ENCODE results near the gene KRTAP4-4. TPM values are rescaled to one million over a fixed set of nuclear protein-coding genes. Genes with fewer than 3 reads are reported as not detected.

KRTAP4-4 gene
- total RNA-seq, result not detected in 2 replicates

DNA sequence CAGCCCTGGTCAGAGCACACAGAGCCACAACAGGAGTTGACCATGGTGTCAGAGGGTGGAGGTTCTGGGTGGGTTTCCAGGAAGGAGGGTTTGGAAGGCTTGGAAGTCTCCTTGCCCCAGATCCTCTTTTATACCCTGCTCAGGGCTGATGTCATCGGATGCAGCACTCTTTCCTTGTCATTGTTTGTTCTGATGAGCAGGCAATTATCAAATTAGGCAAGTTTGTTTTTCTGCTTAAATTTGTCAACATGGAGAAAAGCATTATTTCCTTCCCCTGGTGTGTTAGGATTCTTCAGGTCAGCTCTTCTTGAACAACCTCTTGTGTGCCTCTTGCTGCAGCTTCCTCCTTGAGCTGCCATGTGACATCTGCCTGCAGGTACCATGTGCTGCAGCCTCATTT lies at the start of gene KRTAP4-4:
Gene KRTAP4-4 (minus strand): TSS at position 101 of the 400 bp plus-strand sequence. CDS start 57 bp downstream, at position 44.

DNA sequence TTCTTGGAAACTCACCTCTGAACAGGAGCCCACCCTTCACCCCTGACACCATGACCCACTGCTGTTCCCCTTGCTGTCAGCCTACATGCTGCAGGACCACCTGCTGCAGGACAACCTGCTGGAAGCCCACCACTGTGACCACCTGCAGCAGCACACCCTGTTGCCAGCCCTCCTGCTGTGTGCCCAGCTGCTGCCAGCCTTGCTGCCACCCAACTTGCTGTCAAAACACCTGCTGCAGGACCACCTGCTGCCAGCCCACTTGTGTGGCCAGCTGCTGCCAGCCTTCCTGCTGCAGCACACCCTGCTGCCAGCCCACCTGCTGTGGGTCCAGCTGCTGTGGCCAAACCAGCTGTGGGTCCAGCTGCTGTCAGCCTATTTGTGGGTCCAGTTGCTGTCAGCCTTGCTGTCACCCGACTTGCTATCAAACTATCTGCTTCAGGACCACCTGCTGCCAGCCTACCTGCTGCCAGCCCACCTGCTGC lies 29.3 kb upstream of the KRTAP4-4 start, which contains the start of gene KRTAP9-1:
Gene KRTAP9-1 (plus strand): TSS at position 51 of the 482 bp plus-strand sequence. CDS start 0 bp downstream, at position 51.

DNA sequence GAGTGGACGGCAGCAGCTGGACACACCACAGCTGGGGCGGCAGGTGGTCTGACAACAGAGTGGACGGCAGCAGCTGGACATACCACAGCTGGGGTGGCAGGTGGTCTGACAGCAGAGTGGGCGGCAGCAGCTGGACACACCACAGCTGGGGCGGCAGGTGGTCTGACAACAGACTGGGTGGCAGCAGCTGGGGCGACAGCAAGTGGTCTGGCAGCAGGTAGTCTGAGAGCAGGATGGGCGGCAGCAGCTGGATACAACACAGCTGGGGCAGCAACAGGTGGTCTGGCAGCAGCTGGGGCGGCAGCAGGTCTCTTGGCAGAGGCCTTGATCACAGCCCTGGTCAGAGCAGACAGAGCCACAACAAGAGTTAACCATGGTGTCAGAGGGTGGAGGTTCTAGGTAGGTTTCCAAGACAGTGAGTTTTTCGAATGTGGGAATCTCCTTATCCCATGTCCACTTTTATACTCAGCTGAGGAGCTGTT lies 24.0 kb upstream of the KRTAP4-4 start, which contains the start of gene KRTAP4-1:
Gene KRTAP4-1 (minus strand): TSS at position 432 of the 482 bp plus-strand sequence. CDS start 57 bp downstream, at position 375.

DNA sequence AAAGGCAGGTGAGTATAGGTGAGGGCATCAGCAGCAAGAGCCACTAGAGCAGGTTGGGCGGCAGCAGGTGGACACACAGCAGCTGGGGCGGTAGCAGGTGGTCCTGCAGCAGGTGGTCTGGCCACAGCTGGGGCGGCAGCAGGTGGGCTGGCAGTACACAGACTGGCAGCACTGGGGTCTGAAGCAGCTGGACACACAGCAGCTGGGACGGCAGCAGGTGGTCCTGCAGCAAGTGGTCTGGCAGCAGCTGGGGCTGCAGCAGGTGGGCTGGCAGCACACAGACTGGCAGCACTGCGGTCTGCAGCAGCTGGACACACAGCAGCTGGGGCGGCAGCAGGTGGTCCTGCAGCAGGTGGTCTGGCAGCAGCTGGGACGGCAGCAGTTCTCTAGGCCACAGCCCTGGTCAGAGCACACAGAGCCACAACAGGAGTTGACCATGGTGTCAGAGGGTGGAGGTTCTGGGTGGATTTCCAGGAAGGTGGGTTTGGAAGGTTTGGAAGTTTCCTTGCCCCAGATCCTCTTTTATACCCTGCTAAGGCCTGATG lies 17.3 kb upstream of the KRTAP4-4 start, which contains the start of gene KRTAP4-2:
Gene KRTAP4-2 (minus strand): TSS at position 495 of the 545 bp plus-strand sequence. CDS start 57 bp downstream, at position 438.

DNA sequence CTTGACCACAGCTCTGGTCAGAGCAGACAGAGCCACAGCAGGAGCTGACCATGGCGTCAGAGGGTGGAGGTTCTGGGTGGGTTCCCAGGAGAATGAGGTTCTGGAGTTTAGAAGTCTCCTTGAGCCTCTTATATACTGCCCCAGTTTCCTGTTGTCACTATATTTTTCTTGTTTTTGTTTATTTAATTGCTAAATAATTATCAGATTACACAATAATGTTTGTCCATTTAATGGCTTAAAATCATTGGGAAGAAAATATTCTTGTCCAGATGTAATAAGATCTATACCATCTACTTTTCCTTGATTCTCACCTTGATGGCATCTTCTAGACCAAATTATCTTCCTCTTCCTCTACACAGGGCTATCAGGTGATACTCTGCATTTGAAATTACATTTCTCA lies 7.6 kb upstream of the KRTAP4-4 start, which contains the start of gene KRTAP4-3:
Gene KRTAP4-3 (minus strand): TSS at position 101 of the 400 bp plus-strand sequence. CDS start 49 bp downstream, at position 52.

DNA sequence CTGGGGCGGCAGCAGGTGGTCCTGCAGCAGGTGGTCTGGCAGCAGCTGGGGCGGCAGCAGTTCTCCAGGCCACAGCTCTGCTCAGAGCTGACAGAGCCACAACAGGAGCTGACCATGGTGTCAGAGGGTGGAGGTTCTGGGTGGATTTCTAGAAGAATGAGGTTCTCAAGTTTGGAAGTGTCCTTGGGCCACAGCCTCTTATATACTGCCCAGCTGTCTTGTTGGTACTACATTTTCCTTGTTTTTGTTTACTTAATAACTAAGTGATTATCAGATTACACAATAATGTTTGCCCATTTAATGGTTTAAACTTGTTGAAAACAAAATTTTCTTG lies 10.9 kb downstream of the KRTAP4-4 start, which contains the start of gene KRTAP4-5:
Gene KRTAP4-5 (minus strand): TSS at position 174 of the 334 bp plus-strand sequence. CDS start 58 bp downstream, at position 116.

DNA sequence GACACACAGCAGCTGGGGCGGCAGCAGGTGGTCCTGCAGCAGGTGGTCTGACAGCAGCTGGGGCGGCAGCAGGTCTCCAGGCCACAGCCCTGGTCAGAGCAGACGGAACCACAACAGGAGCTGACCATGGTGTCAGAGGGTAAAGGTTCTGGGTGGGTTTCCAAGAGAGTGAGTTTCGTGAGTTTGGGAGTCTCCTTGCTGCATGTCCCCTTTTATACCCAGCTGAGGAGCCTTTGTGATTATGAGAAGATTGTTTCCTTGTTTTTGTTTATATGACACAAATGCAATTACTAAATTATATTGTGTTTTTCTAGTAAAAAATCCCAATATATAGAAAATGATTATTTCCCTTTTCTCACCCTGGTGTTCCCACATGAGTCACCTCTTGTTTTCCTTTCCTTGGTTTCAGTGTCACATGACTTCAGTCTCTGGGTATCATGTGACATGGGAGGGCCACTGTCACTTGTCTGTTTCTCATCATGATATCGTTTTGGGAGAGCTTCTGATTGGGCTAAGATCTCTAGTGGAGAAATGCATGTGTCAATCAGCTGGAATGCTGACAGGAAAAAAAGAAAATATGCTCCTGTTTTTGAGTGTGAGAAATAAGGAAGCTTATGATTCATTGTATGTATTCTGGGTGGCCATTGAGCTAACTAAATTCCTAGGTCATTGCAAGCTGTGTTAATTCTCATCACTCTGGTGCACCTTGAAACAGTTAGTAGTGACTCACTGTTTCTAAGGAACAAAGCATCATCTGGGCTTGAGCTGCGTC lies 20.0 kb downstream of the KRTAP4-4 start, which contains the start of gene KRTAP4-6:
Gene KRTAP4-6 (minus strand): TSS at position 185 of the 772 bp plus-strand sequence. CDS start 57 bp downstream, at position 128.

DNA sequence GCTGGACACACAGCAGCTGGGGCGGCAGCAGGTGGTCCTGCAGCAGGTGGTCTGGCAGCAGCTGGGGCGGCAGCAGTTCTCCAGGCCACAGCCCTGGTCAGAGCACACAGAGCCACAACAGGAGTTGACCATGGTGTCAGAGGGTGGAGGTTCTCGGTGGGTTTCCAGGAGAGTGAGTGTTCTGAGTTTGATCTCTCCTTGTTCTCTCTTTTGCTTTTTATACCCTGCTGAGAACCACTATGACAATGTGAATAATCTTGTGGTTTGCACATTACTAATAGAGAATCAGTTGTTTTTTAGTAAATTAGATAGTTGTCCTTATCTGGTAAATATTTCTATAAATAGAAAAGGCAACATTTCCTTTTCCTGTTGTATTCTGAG lies 36.6 kb downstream of the KRTAP4-4 start, which contains the start of gene KRTAP4-12:
Gene KRTAP4-12 (minus strand): TSS at position 192 of the 381 bp plus-strand sequence. CDS start 60 bp downstream, at position 132.

DNA sequence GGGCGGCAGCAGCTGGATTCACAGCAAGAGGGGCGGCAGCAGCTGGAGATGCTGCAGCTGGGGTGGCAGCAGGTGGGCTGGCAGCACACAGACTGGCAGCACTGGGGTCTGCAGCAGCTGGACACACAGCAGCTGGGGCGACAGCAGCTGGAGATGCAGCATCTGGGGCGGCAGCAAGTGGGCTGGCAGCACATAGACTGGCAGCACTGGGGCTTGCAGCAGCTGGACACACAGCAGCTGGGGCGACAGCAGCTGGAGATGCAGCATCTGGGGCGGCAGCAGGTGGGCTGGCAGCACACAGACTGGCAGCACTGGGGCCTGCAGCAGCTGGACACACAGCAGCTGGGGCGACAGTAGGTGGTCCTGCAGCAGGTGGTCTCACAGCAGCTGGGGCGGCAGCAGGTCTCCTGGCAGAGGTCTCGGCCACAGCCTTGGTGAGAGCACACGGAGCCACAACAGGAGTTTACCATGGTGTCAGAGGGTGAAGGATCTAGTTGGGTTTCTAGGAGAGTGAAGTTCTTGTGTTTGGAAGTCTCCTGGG lies 42.6 kb downstream of the KRTAP4-4 start, which contains the start of gene KRTAP4-11:
Gene KRTAP4-11 (minus strand): TSS at position 528 of the 541 bp plus-strand sequence. CDS start 58 bp downstream, at position 470.

Other genes with a start within 250 kb of the KRTAP4-4 start
- 7.2 and 148 TPM in 2 replicates for gene KRT23, start 223.1 kb downstream of the KRTAP4-4 start, total RNA-seq
- not detected in 2 replicates for gene KRT39, start 193.8 kb downstream of the KRTAP4-4 start, total RNA-seq
- not detected in 2 replicates for gene KRT40, start 176.4 kb downstream of the KRTAP4-4 start, total RNA-seq
- not detected in 2 replicates for gene KRTAP3-3, start 166.6 kb downstream of the KRTAP4-4 start, total RNA-seq
- gene KRTAP3-2, start 160.8 kb downstream of the KRTAP4-4 start, total RNA-seq, result not detected in 2 replicates
- not detected in 2 replicates for gene KRTAP3-1, start 151.6 kb downstream of the KRTAP4-4 start, total RNA-seq
- 0.24 TPM in 1 of 2 replicates, not detected in the other for gene KRTAP1-5, start 133.5 kb downstream of the KRTAP4-4 start, total RNA-seq
- gene KRTAP1-4, start 130.6 kb downstream of the KRTAP4-4 start, total RNA-seq, result not detected in 2 replicates
- not detected in 2 replicates for gene KRTAP1-3, start 125.9 kb downstream of the KRTAP4-4 start, total RNA-seq
- gene KRTAP1-1, start 119.3 kb downstream of the KRTAP4-4 start, total RNA-seq, result 0.24 TPM in 1 of 2 replicates, not detected in the other
- gene KRTAP2-1, start 113.4 kb downstream of the KRTAP4-4 start, total RNA-seq, result not detected in 2 replicates
- gene KRTAP2-2, start 105.5 kb downstream of the KRTAP4-4 start, total RNA-seq, result not detected in 2 replicates
- gene KRTAP2-3, start 100.6 kb downstream of the KRTAP4-4 start, total RNA-seq, result 2.9 TPM in 1 of 2 replicates, not detected in the other
- not detected in 2 replicates for gene KRTAP2-4, start 94.9 kb downstream of the KRTAP4-4 start, total RNA-seq
- not detected in 2 replicates for gene KRTAP4-7, start 76.6 kb downstream of the KRTAP4-4 start, total RNA-seq
- gene KRTAP4-8, start 62.6 kb downstream of the KRTAP4-4 start, total RNA-seq, result not detected in 2 replicates
- not detected in 2 replicates for gene KRTAP4-16, start 58.5 kb downstream of the KRTAP4-4 start, total RNA-seq
- gene KRTAP4-9, start 55.4 kb downstream of the KRTAP4-4 start, total RNA-seq, result not detected in 2 replicates
- gene KRTAP4-11, start 42.4 kb downstream of the KRTAP4-4 start, total RNA-seq, result not detected in 2 replicates
- not detected in 2 replicates for gene KRTAP4-12, start 36.6 kb downstream of the KRTAP4-4 start, total RNA-seq
- gene KRTAP4-6, start 20.2 kb downstream of the KRTAP4-4 start, total RNA-seq, result not detected in 2 replicates
- gene KRTAP4-5, start 10.9 kb downstream of the KRTAP4-4 start, total RNA-seq, result not detected in 2 replicates
- not detected in 2 replicates for gene KRTAP4-3, start 7.5 kb upstream of the KRTAP4-4 start, total RNA-seq
- not detected in 2 replicates for gene KRTAP4-2, start 17.5 kb upstream of the KRTAP4-4 start, total RNA-seq
- not detected in 2 replicates for gene KRTAP4-1, start 24.2 kb upstream of the KRTAP4-4 start, total RNA-seq
- gene KRTAP9-1, start 29.1 kb upstream of the KRTAP4-4 start, total RNA-seq, result not detected in 2 replicates
- gene KRTAP9-2, start 65.9 kb upstream of the KRTAP4-4 start, total RNA-seq, result not detected in 2 replicates
- gene KRTAP9-3, start 71.7 kb upstream of the KRTAP4-4 start, total RNA-seq, result not detected in 2 replicates
- gene KRTAP9-8, start 77.3 kb upstream of the KRTAP4-4 start, total RNA-seq, result not detected in 2 replicates
- gene KRTAP9-4, start 88.9 kb upstream of the KRTAP4-4 start, total RNA-seq, result not detected in 2 replicates
- gene KRTAP9-9, start 94.6 kb upstream of the KRTAP4-4 start, total RNA-seq, result not detected in 2 replicates
- not detected in 2 replicates for gene KRTAP9-6, start 104.6 kb upstream of the KRTAP4-4 start, total RNA-seq
- not detected in 2 replicates for gene KRTAP9-7, start 115.0 kb upstream of the KRTAP4-4 start, total RNA-seq
- not detected in 2 replicates for gene KRTAP29-1, start 142.1 kb upstream of the KRTAP4-4 start, total RNA-seq
- gene KRTAP16-1, start 148.6 kb upstream of the KRTAP4-4 start, total RNA-seq, result not detected in 2 replicates
- 0.24 TPM in 1 of 2 replicates, not detected in the other for gene KRTAP17-1, start 155.0 kb upstream of the KRTAP4-4 start, total RNA-seq
- under 0.01 TPM in 1 of 2 replicates, not detected in the other for gene KRT33A, start 190.1 kb upstream of the KRTAP4-4 start, total RNA-seq
- gene KRT33B, start 209.1 kb upstream of the KRTAP4-4 start, total RNA-seq, result 0.21 and 0.24 TPM in 2 replicates
- gene KRT34, start 221.6 kb upstream of the KRTAP4-4 start, total RNA-seq, result 0.43 and 7.0 TPM in 2 replicates
- gene KRT31, start 236.9 kb upstream of the KRTAP4-4 start, total RNA-seq, result 0.24 TPM in 1 of 2 replicates, not detected in the other

Measured in tracheal epithelial cell (primary cell).